ENCODE data around the gene DNAH7. TPM values are rescaled to one million over a fixed set of nuclear protein-coding genes. Genes with fewer than 3 reads are reported as not detected.

DNAH7 gene
- total and polyA plus RNA-seq, 2 of the 8 experiments (the other 6 are each of a cell fraction or from before 2014, with no cell fraction given) = 0.07 to 0.08 TPM

DNA sequence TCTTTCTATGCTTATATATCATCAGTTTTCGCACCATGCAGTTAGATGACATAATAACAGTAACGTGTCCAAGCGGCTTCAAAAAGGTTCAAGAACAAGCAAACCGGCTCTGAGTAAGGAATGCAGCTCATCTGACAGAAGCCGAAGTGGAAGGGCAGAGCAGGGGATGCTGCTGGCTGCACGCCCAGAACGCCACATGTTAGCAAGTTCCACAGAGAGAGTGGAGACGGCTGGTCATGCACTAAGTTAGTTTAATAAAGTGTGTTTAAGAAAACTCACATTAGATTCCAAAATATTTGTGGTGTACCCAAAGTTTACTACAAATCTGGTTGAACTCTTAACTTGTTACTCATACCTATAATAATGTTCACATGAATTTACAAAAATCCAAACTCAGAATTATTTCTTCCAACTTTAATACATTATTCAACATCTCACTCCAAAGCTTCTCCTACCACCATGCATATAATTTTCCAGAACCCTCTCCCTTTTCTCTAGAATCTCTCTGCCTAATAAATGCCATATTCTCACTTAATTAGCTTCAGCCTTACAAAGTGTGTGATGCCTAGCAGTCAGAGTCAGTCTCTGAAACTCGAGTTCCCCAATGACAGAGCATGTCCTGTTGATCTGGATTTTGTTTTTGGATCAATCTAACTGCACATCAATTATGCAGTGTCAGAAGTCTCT is 170.0 kb downstream of the DNAH7 start:
- no peaks in the 10 kb centered on the region for H3K4me1 ChIP-seq (replicated peaks in 1 of 4; ENCODE audit: control insufficient read depth in 3 of 4, insufficient read depth in 4 of 4, low read length in 3 of 4)
- no peak overlapping the region for H3K56ac ChIP-seq (replicated peaks; ENCODE audit: insufficient read length, low read depth, low read length)
- H3K4ac ChIP-seq (replicated peaks; ENCODE audit: insufficient read length, low read depth, low read length) = no peak overlapping the region
- ChIA-PET CTCF (ENCODE audit: partially characterized antibody) (interaction anchor here (0.6 kb wide), 1 partner anchor 12 kb away, joined by 3 read pairs; no protein-coding TSS in a partner anchor), POLR2A (ENCODE audit: partially characterized antibody) (no interaction called here)
- H4K20me1 ChIP-seq (replicated peaks in 1 of 2; ENCODE audit: control insufficient read depth in 1 of 2, insufficient read depth in 2 of 2, low read length in 2 of 2) = no peaks in the 10 kb centered on the region
- 87% methylated on average over 9 of the region's 9 CpGs; no CpG with 5 or more reads in 1 of the 2 experiments for WGBS, 2 experiments (ENCODE audit: extremely low coverage in 1 of 2, insufficient coverage in 1 of 2, insufficient read length in 1 of 2, insufficient replicate concordance in 2 of 2, low coverage in 1 of 2, low lambda C conversion rate in 2 of 2, missing lambda C conversion rate in 1 of 2)
- no peaks in the 10 kb centered on the region for H3K27me3 ChIP-seq (replicated peaks in 1 of 4; ENCODE audit: control insufficient read depth in 3 of 4, extremely low read depth in 1 of 4, insufficient read depth in 3 of 4, low read length in 3 of 4)
- DNase-seq (ENCODE audit: low read depth in 1 of 2, low spot score in 2 of 2) (no peak), FAIRE-seq (no peak)
- no peak overlapping the region for H3K14ac ChIP-seq (ENCODE audit: insufficient read length)
- H2BK12ac ChIP-seq (ENCODE audit: low read depth, low read length) = no peak overlapping the region
- H3K4me3 ChIP-seq (ENCODE audit: extremely low read depth in 1 of 4, insufficient read depth in 2 of 4, low read depth in 3 of 4, low read length in 4 of 4) = no peak overlapping the region
- H3K23me2 ChIP-seq (ENCODE audit: low read depth, low read length) = no peaks in the 10 kb centered on the region
- no peak overlapping the region for H2AFZ ChIP-seq (ENCODE audit: low read length)
- no peak overlapping the region for H3K18ac ChIP-seq (ENCODE audit: extremely low read depth, low read length)
- H2AK5ac ChIP-seq (ENCODE audit: low read depth, low read length) = no peak overlapping the region
- no peak overlapping the region for H2BK20ac ChIP-seq (ENCODE audit: low read length)
- H3K23ac ChIP-seq (ENCODE audit: insufficient read length) = no peak overlapping the region
- H3K9me3 ChIP-seq (ENCODE audit: insufficient read depth in 2 of 2, low read depth in 1 of 2, low read length in 1 of 2) = no peaks in the 10 kb centered on the region
- H2BK120ac ChIP-seq (replicated peaks; ENCODE audit: low read depth, low read length) = no peak overlapping the region
- H2BK5ac ChIP-seq (ENCODE audit: low read depth, low read length) = no peak overlapping the region
- H4K8ac ChIP-seq (ENCODE audit: extremely low read depth, insufficient read depth, low read length) = no peak overlapping the region; the same call in 1 of the 2 replicates
- H3K9ac ChIP-seq (replicated peaks in 1 of 4; ENCODE audit: extremely low read depth in 1 of 4, low read depth in 3 of 4, low read length in 3 of 4) = no peak overlapping the region
- H3K79me1 ChIP-seq (ENCODE audit: low read depth, low read length) = no peaks in the 10 kb centered on the region
- no peak overlapping the region for H3K27ac ChIP-seq (ENCODE audit: low read depth, low read length)
- H2BK15ac ChIP-seq (ENCODE audit: low read length) = no peak overlapping the region
- H3K36me3 ChIP-seq (ENCODE audit: control insufficient read depth in 2 of 4, insufficient read depth in 4 of 4, low read length in 3 of 4) = no peaks in the 10 kb centered on the region
- no peak overlapping the region for H4K5ac ChIP-seq (ENCODE audit: insufficient read length, low read depth, low read length)
- no peak overlapping the region for H4K91ac ChIP-seq (replicated peaks; ENCODE audit: insufficient read length, low read length)
- H3K4me2 ChIP-seq (ENCODE audit: insufficient read depth in 1 of 2, low read depth in 2 of 2, low read length in 2 of 2) = no peak overlapping the region
- no peaks in the 10 kb centered on the region for H3K79me2 ChIP-seq (ENCODE audit: control insufficient read depth in 1 of 2, insufficient read depth in 2 of 2, low read length in 2 of 2)
- TF ChIP-seq SIX5 (IDR thresholded peaks at IDR 0.05; ENCODE audit: low read depth, low read length) (no peak), NANOG (IDR thresholded peaks at IDR 0.05; ENCODE audit: insufficient read depth, low read depth, low read length, poor library complexity, severe bottlenecking) (no peak), CEBPB (IDR thresholded peaks at IDR 0.05; ENCODE audit: low read depth, low read length) (no peak), ASH2L (IDR thresholded peaks at IDR 0.05; ENCODE audit: low read length) (no peak), RFX5 (IDR thresholded peaks at IDR 0.05; ENCODE audit: borderline replicate concordance, low read depth, low read length) (no peak), CTBP2 (IDR thresholded peaks at IDR 0.05; ENCODE audit: borderline replicate concordance, insufficient read depth, insufficient read length, low read length) (no peak), TBP (IDR thresholded peaks at IDR 0.05; ENCODE audit: low read depth, low read length) (no peak), SAP30 (IDR thresholded peaks at IDR 0.05; ENCODE audit: insufficient read depth, insufficient replicate concordance, low read length) (no peak), POLR2AphosphoS5 (IDR thresholded peaks at IDR 0.05; ENCODE audit: low read depth, low read length) (no peak), HDAC2 (IDR thresholded peaks at IDR 0.05; ENCODE audit: borderline replicate concordance in 1 of 2, low read depth in 2 of 2, low read length in 2 of 2) (no peak), SP1 (IDR thresholded peaks at IDR 0.05; ENCODE audit: low read depth, low read length) (no peak), BCL11A (IDR thresholded peaks at IDR 0.05; ENCODE audit: low read depth in 2 of 2, low read length in 2 of 2) (no peak), CREB1 (IDR thresholded peaks at IDR 0.05) (no peak)
- TF ChIP-seq, protein P1, sequence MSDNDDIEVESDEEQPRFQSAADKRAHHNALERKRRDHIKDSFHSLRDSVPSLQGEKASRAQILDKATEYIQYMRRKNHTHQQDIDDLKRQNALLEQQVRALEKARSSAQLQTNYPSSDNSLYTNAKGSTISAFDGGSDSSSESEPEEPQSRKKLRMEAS (IDR thresholded peaks at IDR 0.05) = no peak
